Panc1 (cell line): ENCODE results near the gene PRR5L. TPM values are rescaled to one million over a fixed set of nuclear protein-coding genes. Genes with fewer than 3 reads are reported as not detected.

ENCODE experiments used
- ATAC-seq: fragments of 200-7000 bp; cut with Tn5 transposase; 2 replicates; pipeline ENCODE4 v1.9.1; 2020; ENCODE audit warnings: mild to moderate bottlenecking, moderate library complexity
- BruUV-seq: library from RNA; stranded (reverse); fragments of 400-500 nt; replicated peaks from 2 replicates; lab custom pipeline; 2021; lab: Mats Ljungman, UMichigan
- CTCF ChIA-PET: fragments of 300-600 bp; sonication (Branson Sonifier 250); formaldehyde crosslinking; loops from one replicate; lab custom pipeline; 2022; ENCODE audit warnings: antibody characterized with exemption; lab: Charles Lee
- POLR2A ChIA-PET: fragments of 300-600 bp; sonication (Branson Sonifier 250); formaldehyde crosslinking; loops from one replicate; lab custom pipeline; 2022; ENCODE audit warnings: antibody characterized with exemption; lab: Charles Lee
- DNase-seq: peaks from one replicate; pipeline ENCODE4 v3.0.0-alpha.2; 2010; ENCODE audit warnings: low read depth, low spot score
- H3K27ac ChIP-seq: 2 replicates; pipeline ENCODE4 v1.5.1; 2011; ENCODE audit warnings: mild to moderate bottlenecking, low read length, inconsistent platforms
- H3K27me3 ChIP-seq: fragments of 200-500 bp; sonication (Bioruptor generic); 2 replicates; pipeline ENCODE4 v1.6.0; 2014; ENCODE audit warnings: low read length, inconsistent platforms; ENCODE audit not compliant: control insufficient read depth, insufficient read depth
- H3K36me3 ChIP-seq: fragments of 200-500 bp; sonication (Bioruptor generic); 2 replicates; pipeline ENCODE4 v1.5.1; 2014; ENCODE audit warnings: inconsistent platforms, mild to moderate bottlenecking, low read length, moderate library complexity; ENCODE audit not compliant: control insufficient read depth, insufficient read depth
- H3K4me1 ChIP-seq: 2 replicates; pipeline ENCODE4 v1.5.1; 2011; ENCODE audit warnings: inconsistent platforms, mild to moderate bottlenecking, low read length, moderate library complexity; ENCODE audit not compliant: control insufficient read depth, insufficient read depth
- H3K4me3 ChIP-seq, 2 experiments: 2 replicates each; pipeline ENCODE4 v1.5.1; 2011 to 2012; ENCODE audit warnings: low read depth in 2 of 2, low read length in 2 of 2, mild to moderate bottlenecking in 2 of 2, inconsistent platforms in 1 of 2, moderate library complexity in 1 of 2
- H3K9me3 ChIP-seq: fragments of 200-500 bp; sonication (Bioruptor generic); 2 replicates; pipeline ENCODE4 v1.5.1; 2014; ENCODE audit warnings: low read depth, mild to moderate bottlenecking, inconsistent platforms, low read length, moderate library complexity; ENCODE audit not compliant: control insufficient read depth, insufficient read depth
- CTCF ChIP-seq: fragments of 450-650 bp; IDR thresholded peaks from 2 replicates; pipeline ENCODE4 v1.5.1; 2017; ENCODE audit warnings: mild to moderate bottlenecking
- POLR2AphosphoS5 ChIP-seq: IDR thresholded peaks from 2 replicates; pipeline ENCODE4 v1.6.1; 2012; ENCODE audit warnings: mild to moderate bottlenecking, low read depth, low read length, moderate library complexity
- SIN3A ChIP-seq: IDR thresholded peaks from 2 replicates; pipeline ENCODE4 v1.6.1; 2012; ENCODE audit warnings: low read depth, mild to moderate bottlenecking, low read length, moderate library complexity, borderline replicate concordance; ENCODE audit not compliant: insufficient read depth
- TCF7L2 ChIP-seq: IDR thresholded peaks from 2 replicates; pipeline ENCODE4 v1.6.1; 2011; ENCODE audit warnings: mild to moderate bottlenecking, low read depth, low read length, inconsistent platforms
- in situ Hi-C: cut with HindIII; loops from 2 replicates; pipeline ENCODE4 v1.10.0; 2016; ENCODE audit warnings: low sequenced_read_pairs, low pct_unique_long_range_greater_than_20kb
- intact Hi-C: fragments of 100-400 bp; cut with micrococcal nuclease; formaldehyde crosslinking; loops from one replicate; pipeline ENCODE4 v1.10.0; 2022; ENCODE audit not compliant: unreplicated experiment
- total RNA-seq: library from RNA; stranded (reverse); gene quantifications from one replicate; pipeline ENCODE4 v1.2.1, GENCODE V29; 2021; ENCODE audit not compliant: unreplicated experiment
- TF ChIP-seq, protein P1 (sequence below), 2 experiments: IDR thresholded peaks; 2 replicates each; pipeline ENCODE4 v1.6.1; 2011 to 2012; ENCODE audit warnings: low read depth in 2 of 2, control low read depth in 1 of 2, low read length in 1 of 2, mild to moderate bottlenecking in 1 of 2, moderate library complexity in 1 of 2; ENCODE audit not compliant: insufficient read depth in 1 of 2

PRR5L gene
- total RNA-seq, 1 experiment from 2014 or later = 0.36 TPM

DNA sequence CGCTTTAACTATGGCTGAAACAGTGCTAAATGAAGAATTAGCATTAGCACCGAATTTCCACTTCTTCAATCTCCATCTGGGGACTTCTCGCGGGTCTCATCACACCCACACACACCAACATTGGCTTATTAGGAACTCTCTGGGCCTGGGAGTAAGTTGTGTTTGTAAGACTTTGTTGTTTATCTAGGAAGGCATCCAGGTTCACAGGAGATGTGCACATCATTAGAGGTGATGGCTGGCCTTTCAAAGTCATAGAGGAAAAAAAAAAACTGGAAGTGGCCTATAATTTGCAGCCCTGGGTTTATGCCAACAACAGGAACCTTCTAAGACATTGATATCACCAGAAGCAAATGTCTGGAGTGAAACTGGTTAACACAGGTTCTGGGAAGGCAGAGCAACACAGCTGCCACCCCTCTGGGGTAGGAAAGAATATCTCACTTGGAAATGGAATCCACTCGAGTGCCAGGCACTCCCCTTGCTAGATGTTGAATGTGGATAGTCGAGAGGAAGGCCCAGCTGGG lies 129.5 kb downstream of the PRR5L start:
- BruUV-seq = no TSS peak
- DNase-seq (no peak), ATAC-seq (no peak)
- H3K36me3 ChIP-seq = no peaks in the 10 kb centered on the region
- no peak overlapping the region for H3K27ac ChIP-seq
- POLR2A ChIA-PET = no interaction called here
- intact Hi-C loops = no loop called here
- TF ChIP-seq, protein P1, sequence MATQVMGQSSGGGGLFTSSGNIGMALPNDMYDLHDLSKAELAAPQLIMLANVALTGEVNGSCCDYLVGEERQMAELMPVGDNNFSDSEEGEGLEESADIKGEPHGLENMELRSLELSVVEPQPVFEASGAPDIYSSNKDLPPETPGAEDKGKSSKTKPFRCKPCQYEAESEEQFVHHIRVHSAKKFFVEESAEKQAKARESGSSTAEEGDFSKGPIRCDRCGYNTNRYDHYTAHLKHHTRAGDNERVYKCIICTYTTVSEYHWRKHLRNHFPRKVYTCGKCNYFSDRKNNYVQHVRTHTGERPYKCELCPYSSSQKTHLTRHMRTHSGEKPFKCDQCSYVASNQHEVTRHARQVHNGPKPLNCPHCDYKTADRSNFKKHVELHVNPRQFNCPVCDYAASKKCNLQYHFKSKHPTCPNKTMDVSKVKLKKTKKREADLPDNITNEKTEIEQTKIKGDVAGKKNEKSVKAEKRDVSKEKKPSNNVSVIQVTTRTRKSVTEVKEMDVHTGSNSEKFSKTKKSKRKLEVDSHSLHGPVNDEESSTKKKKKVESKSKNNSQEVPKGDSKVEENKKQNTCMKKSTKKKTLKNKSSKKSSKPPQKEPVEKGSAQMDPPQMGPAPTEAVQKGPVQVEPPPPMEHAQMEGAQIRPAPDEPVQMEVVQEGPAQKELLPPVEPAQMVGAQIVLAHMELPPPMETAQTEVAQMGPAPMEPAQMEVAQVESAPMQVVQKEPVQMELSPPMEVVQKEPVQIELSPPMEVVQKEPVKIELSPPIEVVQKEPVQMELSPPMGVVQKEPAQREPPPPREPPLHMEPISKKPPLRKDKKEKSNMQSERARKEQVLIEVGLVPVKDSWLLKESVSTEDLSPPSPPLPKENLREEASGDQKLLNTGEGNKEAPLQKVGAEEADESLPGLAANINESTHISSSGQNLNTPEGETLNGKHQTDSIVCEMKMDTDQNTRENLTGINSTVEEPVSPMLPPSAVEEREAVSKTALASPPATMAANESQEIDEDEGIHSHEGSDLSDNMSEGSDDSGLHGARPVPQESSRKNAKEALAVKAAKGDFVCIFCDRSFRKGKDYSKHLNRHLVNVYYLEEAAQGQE (IDR thresholded peaks at IDR 0.05; ENCODE audit: insufficient read depth in 1 of 2, low read depth in 2 of 2, low read length in 1 of 2) = no peak
- TF ChIP-seq SIN3A = no peak
- no peak for TF ChIP-seq CTCF
- TF ChIP-seq POLR2AphosphoS5 = no peak
- TF ChIP-seq TCF7L2 = no peak
- CTCF ChIA-PET = no interaction called here
- no peaks in the 10 kb centered on the region for H3K4me1 ChIP-seq
- no peaks in the 10 kb centered on the region for H3K27me3 ChIP-seq
- in situ Hi-C loops = no loop called here
- no peak overlapping the region for H3K4me3 ChIP-seq
- H3K9me3 ChIP-seq = no peaks in the 10 kb centered on the region

DNA sequence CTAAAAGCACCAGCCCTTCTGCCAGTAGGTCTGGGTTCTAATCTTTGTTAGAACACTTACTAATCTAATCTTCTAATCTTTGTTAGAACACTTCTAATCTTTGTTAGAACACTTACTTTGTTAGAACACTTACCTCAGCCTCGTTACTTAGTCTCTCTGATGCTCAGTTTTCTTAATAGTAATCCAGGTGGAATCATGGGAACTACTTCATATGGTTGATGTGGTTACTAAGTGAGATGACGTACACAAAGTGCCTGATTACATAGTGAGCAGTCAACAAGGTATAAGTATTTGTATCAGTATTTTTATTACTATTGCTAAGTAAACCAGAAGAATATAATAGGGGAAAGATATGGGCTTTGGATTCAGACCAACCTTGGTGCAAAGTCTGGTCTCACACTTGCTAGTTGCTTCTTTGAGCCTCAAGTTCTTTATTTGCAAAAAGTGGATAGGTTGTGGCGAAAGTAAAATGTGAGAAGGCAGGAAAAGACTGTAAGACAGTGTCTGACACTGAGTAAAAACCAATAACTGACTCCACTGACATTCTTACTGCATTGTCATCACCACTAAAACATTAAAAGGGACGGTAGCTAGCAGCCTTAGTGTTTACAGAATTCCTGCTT lies 130.2 kb downstream of the PRR5L start:
- no peak overlapping the region for H3K4me3 ChIP-seq
- no peaks in the 10 kb centered on the region for H3K4me1 ChIP-seq
- no peak overlapping the region for H3K27ac ChIP-seq
- no peaks in the 10 kb centered on the region for H3K9me3 ChIP-seq
- in situ Hi-C loops (no loop called here), intact Hi-C loops (no loop called here)
- no peaks in the 10 kb centered on the region for H3K36me3 ChIP-seq
- ChIA-PET CTCF (no interaction called here), POLR2A (no interaction called here)
- H3K27me3 ChIP-seq = no peaks in the 10 kb centered on the region
- no peak for ATAC-seq
- no peak for TF ChIP-seq TCF7L2
- no peak for TF ChIP-seq SIN3A
- TF ChIP-seq POLR2AphosphoS5 = no peak
- TF ChIP-seq, protein P1 (IDR thresholded peaks at IDR 0.05; ENCODE audit: insufficient read depth in 1 of 2, low read depth in 2 of 2, low read length in 1 of 2) = no peak
- no peak for TF ChIP-seq CTCF
- DNase-seq = no peak
- BruUV-seq = no TSS peak
